Right lobe of liver (tissue), 6 donors: ENCODE measurements around the gene PPM1L. TPM values are rescaled to one million over a fixed set of nuclear protein-coding genes. Genes with fewer than 3 reads are reported as not detected.

Experiments
- ATAC-seq, 4 donors: fragments of 200-7000 bp; cut with Tn5 transposase; one replicate each; pipeline ENCODE4 v1.9.1; 2020; ENCODE audit warnings: mild to moderate bottlenecking in 4 of 4, moderate library complexity in 4 of 4
- DNase-seq, 3 donors: peaks; one replicate each; pipeline ENCODE4 v3.0.0-alpha.2; 2020
- H3K27ac ChIP-seq, 3 donors: fragments of 200-600 bp; one replicate each; pipeline ENCODE4 v1.8.0; 2022
- H3K27me3 ChIP-seq, 2 donors: fragments of 200-600 bp; one replicate each; pipeline ENCODE4 v1.8.0; 2022
- H3K36me3 ChIP-seq, 4 donors: fragments of 200-600 bp; sonication (generic) in 1 of 4; one replicate each; pipeline versions ENCODE4 v1.5.1 to v1.8.0; 2017 to 2022; ENCODE audit warnings: control low read depth in 1 of 4
- H3K4me1 ChIP-seq, 4 donors: fragments of 200-600 bp; sonication (generic) in 1 of 4; one replicate each; pipeline versions ENCODE4 v1.5.1 to v1.8.0; 2017 to 2022; ENCODE audit warnings: control low read depth in 1 of 4
- H3K4me3 ChIP-seq, 3 donors: fragments of 200-600 bp; one replicate each; pipeline ENCODE4 v1.8.0; 2022
- H3K9me3 ChIP-seq, 4 donors: fragments of 200-600 bp; sonication (generic) in 1 of 4; one replicate each; pipeline versions ENCODE4 v1.5.1 to v1.8.0; 2017 to 2022; ENCODE audit warnings: control low read depth in 1 of 4
- POLR2A ChIP-seq: fragments of 450-650 bp; IDR thresholded peaks from one replicate; pipeline ENCODE4 v1.6.1; 2017; ENCODE audit warnings: antibody characterized with exemption, mild to moderate bottlenecking
- WGBS: methylation state at CpG from one replicate; pipeline ENCODE4 v1.1.6; 2018; ENCODE audit warnings: low coverage, low lambda C conversion rate; ENCODE audit not compliant: insufficient coverage; ENCODE audit errors: missing lambda C conversion rate; 5-methylcytosine and 5-hydroxymethylcytosine counted together
- intact Hi-C, 2 donors: fragments of 100-400 bp; cut with DNase I; formaldehyde crosslinking; loops; one replicate each; pipeline versions ENCODE4 v1.11.2 to v1.14.1; 2022
- total RNA-seq, 6 experiments: library from RNA; depleted of rRNA in 2 of 6; stranded (reverse); fragments of >200 nt in 2 of 6; fragmentation: NEBNext Ultra II Directional in 3 of 6; extraction: Animal tissue kit (Norgen Biotek cat#: 25700) in 3 of 6; gene quantifications; one replicate each; pipeline versions ENCODE4 v1.1.0 to v1.2.4, GENCODE V29; 2016 to 2023
- TF ChIP-seq, protein P1 (sequence below), 4 donors: fragments of 200-600 bp in 3 of 4; fragments of 450-650 bp in 1 of 4; IDR thresholded peaks; one replicate each; pipeline versions ENCODE4 v1.5.1 to v1.8.0; 2016 to 2022; ENCODE audit warnings: antibody characterized with exemption in 4 of 4, mild to moderate bottlenecking in 2 of 4
- donor health status: DM: no; HTN: yes; CAD: no.
- donor health status: DM: no; HTN: no; CAD: no.
- donor health status: DM: no; HTN: no; CAD: no.
- donor health status: DM: no; HTN: yes; CAD: no.
- donor health status: DM: no; HTN: yes; CAD: no.

The PPM1L gene
- total RNA-seq, 6 experiments from 2014 or later: 6.9 to 25.4 (median 14.7) TPM

DNA sequence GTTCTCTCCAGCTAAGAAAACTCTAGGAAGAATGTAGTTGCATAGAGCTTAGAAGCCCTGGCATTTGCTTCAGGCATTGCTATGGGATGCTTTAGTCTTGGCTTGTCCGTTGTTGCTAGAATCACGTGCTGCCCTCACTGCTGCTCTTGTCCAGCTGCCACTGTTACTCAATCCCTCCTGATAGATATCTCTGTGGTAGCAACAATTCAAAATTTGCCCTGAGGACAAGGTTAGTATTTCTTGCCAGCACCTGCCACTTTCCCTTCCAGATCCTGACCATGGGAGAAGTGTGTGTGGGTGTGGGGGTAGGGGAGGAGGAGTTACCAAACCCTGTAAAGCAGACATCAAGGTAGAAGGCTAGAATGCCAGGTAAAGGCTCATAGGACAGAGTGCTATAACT, 113.8 kb downstream of the PPM1L start:
- Histone ChIP-seq H3K36me3 (no peaks in the 10 kb centered on the region), H3K9me3 (no peaks in the 10 kb centered on the region), H3K27me3 (no peaks in the 10 kb centered on the region), H3K4me1 (no peaks in the 10 kb centered on the region), H3K27ac (no peak overlapping the region), H3K4me3 (peak overlapping the region in 1 of 3 donors; percentile 14)
- TF ChIP-seq, protein P1, sequence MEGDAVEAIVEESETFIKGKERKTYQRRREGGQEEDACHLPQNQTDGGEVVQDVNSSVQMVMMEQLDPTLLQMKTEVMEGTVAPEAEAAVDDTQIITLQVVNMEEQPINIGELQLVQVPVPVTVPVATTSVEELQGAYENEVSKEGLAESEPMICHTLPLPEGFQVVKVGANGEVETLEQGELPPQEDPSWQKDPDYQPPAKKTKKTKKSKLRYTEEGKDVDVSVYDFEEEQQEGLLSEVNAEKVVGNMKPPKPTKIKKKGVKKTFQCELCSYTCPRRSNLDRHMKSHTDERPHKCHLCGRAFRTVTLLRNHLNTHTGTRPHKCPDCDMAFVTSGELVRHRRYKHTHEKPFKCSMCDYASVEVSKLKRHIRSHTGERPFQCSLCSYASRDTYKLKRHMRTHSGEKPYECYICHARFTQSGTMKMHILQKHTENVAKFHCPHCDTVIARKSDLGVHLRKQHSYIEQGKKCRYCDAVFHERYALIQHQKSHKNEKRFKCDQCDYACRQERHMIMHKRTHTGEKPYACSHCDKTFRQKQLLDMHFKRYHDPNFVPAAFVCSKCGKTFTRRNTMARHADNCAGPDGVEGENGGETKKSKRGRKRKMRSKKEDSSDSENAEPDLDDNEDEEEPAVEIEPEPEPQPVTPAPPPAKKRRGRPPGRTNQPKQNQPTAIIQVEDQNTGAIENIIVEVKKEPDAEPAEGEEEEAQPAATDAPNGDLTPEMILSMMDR (IDR thresholded peaks at IDR 0.05): peak in 1 of 4 donors; percentile 13
- no peak for TF ChIP-seq POLR2A
- ATAC-seq: peak; percentile 97 to 98 (median 98)
- 29% methylated on average over 2 of the region's 2 CpGs for WGBS
- peak; percentile 26 to 85 (median 70) for DNase-seq
- intact Hi-C loops: loop anchor here in 1 of 2 donors (5.0 kb wide), 1 partner anchor 58 kb away; no protein-coding TSS in a partner anchor

DNA sequence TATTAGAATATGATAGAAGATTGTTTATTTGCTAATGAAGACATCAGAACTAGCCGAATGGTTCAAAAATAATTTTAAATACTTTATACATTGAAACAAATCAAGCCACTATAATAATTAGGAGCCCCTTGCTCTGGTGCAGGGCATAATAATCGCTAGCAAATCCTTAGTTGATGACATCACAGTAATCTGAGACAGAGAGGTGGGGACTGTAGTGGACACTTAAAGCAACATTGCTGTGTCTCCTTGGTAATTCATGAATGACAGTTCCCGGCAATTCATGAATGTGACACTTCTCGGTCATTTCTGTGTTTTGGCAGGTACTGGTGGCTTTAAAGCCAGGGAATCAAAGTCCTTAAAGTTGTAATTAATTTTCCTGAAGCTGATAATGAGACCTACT, 114.3 kb downstream of the PPM1L start:
- intact Hi-C loops: no loop called here
- Histone ChIP-seq H3K4me1 (no peaks in the 10 kb centered on the region), H3K9me3 (no peaks in the 10 kb centered on the region), H3K36me3 (no peaks in the 10 kb centered on the region), H3K27ac (no peak overlapping the region), H3K27me3 (no peaks in the 10 kb centered on the region), H3K4me3 (peak overlapping the region in 1 of 3 donors; percentile 14)
- WGBS: 43% methylated on average over 4 of the region's 4 CpGs
- TF ChIP-seq, protein P1 (IDR thresholded peaks at IDR 0.05): no peak
- no peak for TF ChIP-seq POLR2A
- no peak for DNase-seq
- ATAC-seq: peak in 3 of 4 donors; percentile 12 to 68 (median 66)

DNA sequence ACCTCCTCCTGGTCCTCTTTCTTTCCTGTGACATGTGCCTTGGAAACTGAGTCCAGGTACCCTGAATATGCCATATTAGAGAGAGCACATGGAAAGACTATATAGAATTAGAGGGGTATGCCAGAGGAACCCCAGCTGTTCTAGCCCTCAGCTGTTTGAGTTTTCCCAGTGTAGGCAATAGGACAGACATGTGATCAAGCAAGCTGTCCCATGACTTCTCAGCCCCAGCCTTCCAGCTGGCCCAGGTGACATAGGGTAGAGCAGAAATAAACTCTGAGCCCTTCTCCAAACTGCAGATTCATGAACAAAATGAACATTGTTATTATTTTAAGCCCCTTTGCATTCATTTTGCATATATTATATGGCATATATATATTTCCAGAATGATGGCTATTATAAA, 118.7 kb downstream of the PPM1L start:
- DNase-seq (no peak), ATAC-seq (no peak)
- intact Hi-C loops: no loop called here
- Histone ChIP-seq H3K4me3 (no peak overlapping the region), H3K27me3 (no peaks in the 10 kb centered on the region), H3K27ac (no peak overlapping the region), H3K4me1 (peaks cover 0 to 5% (median 2%) of the 10 kb centered on the region in 4 donors), H3K36me3 (no peaks in the 10 kb centered on the region), H3K9me3 (no peaks in the 10 kb centered on the region)
- TF ChIP-seq POLR2A: no peak
- TF ChIP-seq, protein P1 (IDR thresholded peaks at IDR 0.05): no peak

DNA sequence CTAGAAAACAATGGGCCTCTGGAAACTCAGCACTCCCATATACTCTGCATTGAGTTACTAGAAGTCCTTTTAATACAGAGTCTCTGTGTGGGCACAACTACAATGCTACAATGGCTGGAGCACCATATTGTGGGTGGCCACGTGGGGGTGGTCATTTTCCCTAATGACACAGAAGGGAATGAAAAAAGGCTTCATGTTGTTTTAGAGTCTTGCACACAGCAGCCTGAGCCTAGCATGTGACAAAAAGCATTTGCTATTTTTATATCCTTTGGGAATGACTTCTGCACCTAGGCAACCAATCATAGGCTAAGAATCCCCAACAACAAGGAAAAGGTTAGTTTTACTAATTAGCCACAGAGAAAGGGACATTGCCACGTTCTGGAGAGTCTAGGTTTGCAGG, 120.6 kb downstream of the PPM1L start:
- no peak for ATAC-seq
- no peak overlapping the region for H3K27ac ChIP-seq
- H3K36me3 ChIP-seq: no peaks in the 10 kb centered on the region
- WGBS: 36% methylated on average over 2 of the region's 2 CpGs
- H3K4me3 ChIP-seq: no peak overlapping the region
- no peaks in the 10 kb centered on the region for H3K9me3 ChIP-seq
- intact Hi-C loops: no loop called here
- TF ChIP-seq POLR2A: no peak
- TF ChIP-seq, protein P1 (IDR thresholded peaks at IDR 0.05): no peak
- H3K4me1 ChIP-seq: peaks cover 0 to 5% (median 2%) of the 10 kb centered on the region in 4 donors
- no peak for DNase-seq
- no peaks in the 10 kb centered on the region for H3K27me3 ChIP-seq

DNA sequence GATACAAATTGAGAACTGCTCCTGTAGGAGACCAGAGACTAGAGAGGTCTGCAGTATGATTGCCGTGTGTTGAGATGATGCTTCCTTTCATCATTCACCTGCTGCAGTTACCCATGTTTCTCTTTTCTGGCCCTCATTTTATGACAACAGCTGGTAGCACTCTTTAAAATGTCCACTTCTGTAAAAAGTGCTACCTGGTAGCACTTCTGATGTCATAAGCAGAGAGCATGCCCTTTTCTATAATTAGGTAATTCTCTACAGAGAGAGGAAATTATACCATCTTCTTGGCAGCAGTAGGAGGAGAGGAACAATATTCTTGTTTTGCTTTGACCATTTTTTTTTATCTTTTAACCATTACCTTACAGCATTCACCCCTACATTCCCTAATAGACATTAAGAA, 123.8 kb downstream of the PPM1L start:
- Histone ChIP-seq H3K27me3 (no peaks in the 10 kb centered on the region), H3K9me3 (no peaks in the 10 kb centered on the region), H3K27ac (no peak overlapping the region), H3K4me3 (no peak overlapping the region), H3K36me3 (no peaks in the 10 kb centered on the region), H3K4me1 (peaks cover 0 to 5% (median 2%) of the 10 kb centered on the region in 4 donors)
- DNase-seq: no peak
- WGBS: no CpG with 5 or more reads among the region's 1 CpG
- no peak for ATAC-seq
- no peak for TF ChIP-seq POLR2A
- TF ChIP-seq, protein P1 (IDR thresholded peaks at IDR 0.05): no peak
- intact Hi-C loops: no loop called here
